Measurements from ENCODE around the gene ASS1. TPM values are rescaled to one million over a fixed set of nuclear protein-coding genes. Genes with fewer than 3 reads are reported as not detected.

The ASS1 gene
- total and polyA plus RNA-seq, 10 donors = 15.4 to 37.4 (median 26.6) TPM

GRCh38 chr9:130402243-130402642, 42.5 kb upstream of the ASS1 start:
- TF ChIP-seq POLR2A (IDR thresholded peaks at IDR 0.05) (no peak), POLR2AphosphoS5 (IDR thresholded peaks at IDR 0.05) (no peak)
- TF ChIP-seq, protein P1, sequence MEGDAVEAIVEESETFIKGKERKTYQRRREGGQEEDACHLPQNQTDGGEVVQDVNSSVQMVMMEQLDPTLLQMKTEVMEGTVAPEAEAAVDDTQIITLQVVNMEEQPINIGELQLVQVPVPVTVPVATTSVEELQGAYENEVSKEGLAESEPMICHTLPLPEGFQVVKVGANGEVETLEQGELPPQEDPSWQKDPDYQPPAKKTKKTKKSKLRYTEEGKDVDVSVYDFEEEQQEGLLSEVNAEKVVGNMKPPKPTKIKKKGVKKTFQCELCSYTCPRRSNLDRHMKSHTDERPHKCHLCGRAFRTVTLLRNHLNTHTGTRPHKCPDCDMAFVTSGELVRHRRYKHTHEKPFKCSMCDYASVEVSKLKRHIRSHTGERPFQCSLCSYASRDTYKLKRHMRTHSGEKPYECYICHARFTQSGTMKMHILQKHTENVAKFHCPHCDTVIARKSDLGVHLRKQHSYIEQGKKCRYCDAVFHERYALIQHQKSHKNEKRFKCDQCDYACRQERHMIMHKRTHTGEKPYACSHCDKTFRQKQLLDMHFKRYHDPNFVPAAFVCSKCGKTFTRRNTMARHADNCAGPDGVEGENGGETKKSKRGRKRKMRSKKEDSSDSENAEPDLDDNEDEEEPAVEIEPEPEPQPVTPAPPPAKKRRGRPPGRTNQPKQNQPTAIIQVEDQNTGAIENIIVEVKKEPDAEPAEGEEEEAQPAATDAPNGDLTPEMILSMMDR (IDR thresholded peaks at IDR 0.05 in 8 of 11, conservative IDR thresholded peaks at IDR 0.05 in 3 of 11) = no peak
- Histone ChIP-seq H3K9me3 (no peaks in the 10 kb centered on the region), H3K4me3 (no peak overlapping the region), H3K27ac (no peak overlapping the region), H3K36me3 (no peaks in the 10 kb centered on the region), H3K27me3 (replicated peaks in 1 of 7) (peaks cover 0 to 32% (median 0%) of the 10 kb centered on the region in 7 donors), H3K4me1 (no peaks in the 10 kb centered on the region)
- intact Hi-C loops (cut with DNase I; ENCODE audit: low total_unique reads) = no loop called here
- 80 to 94% (median 88%) methylated on average over 3 of the region's 3 CpGs for WGBS, 5 donors
- DNase-seq = no peak

DNA sequence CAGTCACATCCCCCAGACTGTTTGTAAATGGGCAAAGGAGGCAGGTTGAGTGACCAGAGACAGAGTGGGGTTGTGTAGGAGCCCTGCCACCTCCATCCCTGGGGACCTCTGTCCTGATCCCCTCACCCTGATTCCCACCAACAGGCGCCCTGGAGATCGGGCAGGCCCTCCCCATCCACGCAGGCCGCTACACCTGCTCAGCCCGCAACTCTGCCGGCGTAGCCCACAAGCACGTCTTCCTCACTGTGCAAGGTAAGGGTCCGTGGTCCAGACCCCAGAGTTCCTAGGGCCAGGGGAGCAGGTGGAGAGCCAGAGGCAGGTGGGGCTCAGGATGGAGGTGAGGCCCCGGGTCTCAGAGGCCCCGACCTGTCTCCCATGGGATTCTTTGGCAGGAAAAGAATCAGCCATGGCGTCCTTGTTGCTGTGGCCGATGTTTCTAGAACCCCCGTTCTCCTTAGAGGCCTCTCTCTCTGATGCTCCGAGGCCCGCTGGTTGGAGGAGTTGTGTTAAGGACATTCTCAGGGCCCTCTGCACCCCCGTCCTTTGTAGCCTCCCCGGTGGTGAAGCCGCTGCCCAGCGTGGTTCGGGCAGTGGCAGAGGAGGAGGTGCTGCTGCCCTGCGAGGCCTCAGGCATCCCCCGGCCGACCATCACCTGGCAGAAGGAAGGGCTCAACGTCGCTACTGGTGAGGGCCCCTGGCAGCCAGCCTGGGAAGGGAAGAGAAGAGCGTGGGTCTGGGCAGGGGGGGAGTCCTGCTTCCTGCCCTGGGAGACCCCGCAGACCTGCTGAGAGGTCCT, 41.9 kb upstream of the ASS1 start:
- intact Hi-C loops (cut with DNase I; ENCODE audit: low total_unique reads) = no loop called here
- no peaks in the 10 kb centered on the region for H3K4me1 ChIP-seq
- no peak for DNase-seq
- peaks cover 0 to 32% (median 0%) of the 10 kb centered on the region in 7 donors for H3K27me3 ChIP-seq (replicated peaks in 1 of 7)
- no peaks in the 10 kb centered on the region for H3K9me3 ChIP-seq
- WGBS, 5 donors = 75 to 88% (median 80%) methylated on average over 13 to 28 of the region's 28 CpGs
- H3K4me3 ChIP-seq = no peak overlapping the region
- H3K27ac ChIP-seq = no peak overlapping the region
- no peaks in the 10 kb centered on the region for H3K36me3 ChIP-seq
- no peak for TF ChIP-seq POLR2AphosphoS5 (IDR thresholded peaks at IDR 0.05)
- no peak for TF ChIP-seq POLR2A (IDR thresholded peaks at IDR 0.05)
- TF ChIP-seq, protein P1 (IDR thresholded peaks at IDR 0.05 in 8 of 11, conservative IDR thresholded peaks at IDR 0.05 in 3 of 11) = no peak

DNA sequence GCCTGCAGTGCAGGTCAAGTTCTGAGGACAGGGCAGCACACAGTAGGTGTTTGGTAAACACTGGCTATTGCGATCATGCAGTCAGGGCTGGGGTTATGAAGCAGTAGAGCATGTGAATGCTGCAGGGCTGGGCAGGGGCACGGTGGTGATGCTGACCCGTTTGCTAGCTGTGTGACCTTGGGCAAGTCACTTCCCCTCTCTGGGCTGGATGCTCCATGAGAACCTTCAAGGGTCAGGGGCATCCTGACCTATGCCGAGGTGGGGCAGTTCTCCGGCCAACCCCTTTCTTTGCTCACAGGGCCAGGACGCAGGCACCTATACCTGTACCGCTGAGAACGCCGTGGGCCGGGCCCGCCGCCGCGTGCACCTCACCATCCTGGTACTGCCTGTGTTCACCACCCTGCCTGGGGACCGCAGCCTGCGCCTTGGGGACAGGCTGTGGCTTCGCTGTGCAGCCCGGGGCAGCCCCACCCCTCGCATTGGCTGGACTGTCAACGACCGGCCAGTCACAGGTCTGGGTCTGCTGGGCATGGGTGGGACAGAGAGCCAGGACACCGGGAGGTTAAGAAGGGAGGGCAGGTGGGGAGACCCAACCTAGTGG, 39.0 kb upstream of the ASS1 start:
- 85 to 96% (median 90%) methylated on average over 9 to 22 of the region's 22 CpGs for WGBS, 5 donors
- intact Hi-C loops (cut with DNase I; ENCODE audit: low total_unique reads) = no loop called here
- H3K36me3 ChIP-seq = no peaks in the 10 kb centered on the region
- H3K4me1 ChIP-seq = no peaks in the 10 kb centered on the region
- no peak for DNase-seq
- no peak overlapping the region for H3K4me3 ChIP-seq
- no peaks in the 10 kb centered on the region for H3K9me3 ChIP-seq
- H3K27me3 ChIP-seq (replicated peaks in 1 of 7) = peaks cover 0 to 14% (median 0%) of the 10 kb centered on the region in 7 donors
- no peak overlapping the region for H3K27ac ChIP-seq
- TF ChIP-seq, protein P1 (IDR thresholded peaks at IDR 0.05 in 8 of 11, conservative IDR thresholded peaks at IDR 0.05 in 3 of 11) = no peak
- TF ChIP-seq POLR2A (IDR thresholded peaks at IDR 0.05) (no peak), POLR2AphosphoS5 (IDR thresholded peaks at IDR 0.05) (no peak)

- Histone ChIP-seq H3K9me3 (no peaks in the 10 kb centered on the region), H3K36me3 (no peaks in the 10 kb centered on the region), H3K4me1 (no peaks in the 10 kb centered on the region), H3K4me3 (no peak overlapping the region), H3K27ac (no peak overlapping the region), H3K27me3 (replicated peaks in 1 of 7) (peaks cover 0 to 14% (median 0%) of the 10 kb centered on the region in 7 donors)
- TF ChIP-seq, protein P1 (IDR thresholded peaks at IDR 0.05 in 8 of 11, conservative IDR thresholded peaks at IDR 0.05 in 3 of 11) = no peak
- no peak for TF ChIP-seq POLR2AphosphoS5 (IDR thresholded peaks at IDR 0.05)
- TF ChIP-seq POLR2A (IDR thresholded peaks at IDR 0.05) = no peak
- DNase-seq = no peak
- 79 to 90% (median 82%) methylated on average over 6 to 10 of the region's 10 CpGs for WGBS, 5 donors
- intact Hi-C loops (cut with DNase I; ENCODE audit: low total_unique reads) = no loop called here
These were observed 38.4 kb upstream of the ASS1 start for GRCh38 chr9:130406278-130406895.

Data from spleen (tissue), 11 donors.